GM12801 (cell line): Measurements from ENCODE around the gene IMMP2L.

Source experiments
- TF ChIP-seq, protein P1 (sequence below): IDR thresholded peaks from one replicate; pipeline ENCODE4 v1.5.1; 2011; ENCODE audit warnings: control low read depth; ENCODE audit not compliant: insufficient read length; ENCODE audit errors: extremely low read depth

The IMMP2L gene

DNA sequence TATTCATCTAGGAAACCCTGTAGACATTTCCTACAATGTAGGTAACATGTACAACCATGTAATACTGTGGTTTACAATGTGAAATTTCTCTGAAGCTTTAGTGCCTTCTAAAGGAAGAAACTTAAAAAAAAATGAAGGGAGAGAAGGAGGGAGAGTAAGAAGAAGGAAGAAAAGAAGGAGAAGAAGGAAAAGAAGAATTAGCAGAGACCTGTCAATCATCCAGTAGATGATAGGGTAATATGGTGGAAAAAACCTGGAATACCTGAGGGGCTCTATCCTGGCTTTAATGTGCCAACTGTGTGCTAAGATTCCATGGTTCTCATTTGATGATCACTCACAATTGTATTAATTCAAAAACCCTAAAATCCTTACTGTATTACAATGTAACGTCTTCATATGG, 474.0 kb downstream of the IMMP2L start:
- TF ChIP-seq, protein P1, sequence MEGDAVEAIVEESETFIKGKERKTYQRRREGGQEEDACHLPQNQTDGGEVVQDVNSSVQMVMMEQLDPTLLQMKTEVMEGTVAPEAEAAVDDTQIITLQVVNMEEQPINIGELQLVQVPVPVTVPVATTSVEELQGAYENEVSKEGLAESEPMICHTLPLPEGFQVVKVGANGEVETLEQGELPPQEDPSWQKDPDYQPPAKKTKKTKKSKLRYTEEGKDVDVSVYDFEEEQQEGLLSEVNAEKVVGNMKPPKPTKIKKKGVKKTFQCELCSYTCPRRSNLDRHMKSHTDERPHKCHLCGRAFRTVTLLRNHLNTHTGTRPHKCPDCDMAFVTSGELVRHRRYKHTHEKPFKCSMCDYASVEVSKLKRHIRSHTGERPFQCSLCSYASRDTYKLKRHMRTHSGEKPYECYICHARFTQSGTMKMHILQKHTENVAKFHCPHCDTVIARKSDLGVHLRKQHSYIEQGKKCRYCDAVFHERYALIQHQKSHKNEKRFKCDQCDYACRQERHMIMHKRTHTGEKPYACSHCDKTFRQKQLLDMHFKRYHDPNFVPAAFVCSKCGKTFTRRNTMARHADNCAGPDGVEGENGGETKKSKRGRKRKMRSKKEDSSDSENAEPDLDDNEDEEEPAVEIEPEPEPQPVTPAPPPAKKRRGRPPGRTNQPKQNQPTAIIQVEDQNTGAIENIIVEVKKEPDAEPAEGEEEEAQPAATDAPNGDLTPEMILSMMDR = no peak

DNA sequence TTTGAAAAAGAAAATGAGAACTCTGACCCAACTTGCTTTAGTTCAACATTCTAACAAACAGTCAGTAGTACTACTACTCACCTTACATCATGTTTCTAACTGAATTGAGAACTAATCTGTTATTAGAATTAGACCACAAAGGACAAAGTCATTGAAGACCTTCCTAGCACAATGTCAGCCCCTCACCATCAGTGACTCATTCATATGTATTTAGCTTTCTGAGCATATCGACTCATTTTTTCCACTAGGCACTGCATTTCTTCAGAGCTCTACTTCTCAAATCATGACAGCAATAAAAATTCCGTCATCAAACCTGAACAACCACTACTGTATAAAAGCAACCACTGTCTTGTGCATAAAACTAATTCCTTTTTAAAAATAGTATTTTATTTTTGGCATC, 475.8 kb downstream of the IMMP2L start:
- TF ChIP-seq, protein P1 = no peak

DNA sequence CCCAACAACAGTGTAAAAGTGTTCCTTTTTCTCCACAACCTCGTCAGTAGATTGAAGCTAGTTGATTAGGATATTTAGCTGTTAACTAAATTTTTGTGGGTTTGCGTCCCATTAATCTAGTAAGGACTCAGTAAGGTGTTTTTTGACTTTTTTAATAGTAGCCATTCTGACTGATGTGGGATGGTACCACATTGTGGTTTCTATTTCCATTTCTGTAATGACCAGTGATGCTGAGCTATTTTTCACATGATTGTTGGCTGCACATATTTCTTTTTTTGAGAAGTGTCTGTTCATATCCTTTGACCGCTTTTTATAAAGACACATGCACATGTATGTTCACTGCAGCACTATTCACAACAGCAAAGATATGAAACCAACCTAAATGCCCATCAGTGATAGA, 476.9 kb downstream of the IMMP2L start:
- TF ChIP-seq, protein P1 = no peak

DNA sequence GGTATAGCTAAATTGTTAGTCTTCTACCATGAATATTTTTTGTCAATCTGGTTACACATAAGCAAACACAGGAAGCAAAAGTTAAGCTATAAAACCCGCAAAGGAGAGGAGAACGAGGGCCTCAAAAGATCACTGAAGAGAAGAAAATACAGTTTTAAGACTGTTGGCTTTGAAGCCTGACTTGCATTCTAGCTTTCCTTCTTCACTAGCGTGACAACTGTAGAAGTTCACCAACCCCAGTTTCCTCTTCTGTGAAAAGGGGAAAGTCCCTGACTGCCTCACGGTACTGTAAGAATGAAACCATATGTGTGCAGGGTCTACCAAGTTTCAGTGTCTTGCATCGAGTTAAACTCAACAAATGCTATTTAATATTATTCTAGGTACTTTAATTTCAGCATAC, 478.9 kb downstream of the IMMP2L start:
- TF ChIP-seq, protein P1 = no peak

DNA sequence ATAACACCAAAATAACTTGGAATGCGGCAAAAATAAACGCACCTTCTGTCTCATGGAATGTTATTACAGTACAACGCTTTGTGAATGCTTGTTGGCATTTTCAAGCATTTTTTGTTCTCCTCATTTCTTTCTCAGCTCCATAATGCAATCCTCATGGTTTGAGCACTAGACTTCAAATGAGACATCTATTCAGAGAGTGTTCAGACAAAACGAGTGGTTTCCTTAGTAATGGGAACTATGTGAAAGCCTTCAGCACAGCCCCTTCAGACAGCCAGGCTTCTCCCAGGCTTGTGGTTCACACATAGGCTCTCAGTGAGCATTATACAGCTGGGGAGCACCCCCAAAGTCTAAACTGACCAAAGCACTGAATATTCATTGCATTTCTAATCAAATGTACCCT, 479.9 kb downstream of the IMMP2L start:
- TF ChIP-seq, protein P1 = no peak

DNA sequence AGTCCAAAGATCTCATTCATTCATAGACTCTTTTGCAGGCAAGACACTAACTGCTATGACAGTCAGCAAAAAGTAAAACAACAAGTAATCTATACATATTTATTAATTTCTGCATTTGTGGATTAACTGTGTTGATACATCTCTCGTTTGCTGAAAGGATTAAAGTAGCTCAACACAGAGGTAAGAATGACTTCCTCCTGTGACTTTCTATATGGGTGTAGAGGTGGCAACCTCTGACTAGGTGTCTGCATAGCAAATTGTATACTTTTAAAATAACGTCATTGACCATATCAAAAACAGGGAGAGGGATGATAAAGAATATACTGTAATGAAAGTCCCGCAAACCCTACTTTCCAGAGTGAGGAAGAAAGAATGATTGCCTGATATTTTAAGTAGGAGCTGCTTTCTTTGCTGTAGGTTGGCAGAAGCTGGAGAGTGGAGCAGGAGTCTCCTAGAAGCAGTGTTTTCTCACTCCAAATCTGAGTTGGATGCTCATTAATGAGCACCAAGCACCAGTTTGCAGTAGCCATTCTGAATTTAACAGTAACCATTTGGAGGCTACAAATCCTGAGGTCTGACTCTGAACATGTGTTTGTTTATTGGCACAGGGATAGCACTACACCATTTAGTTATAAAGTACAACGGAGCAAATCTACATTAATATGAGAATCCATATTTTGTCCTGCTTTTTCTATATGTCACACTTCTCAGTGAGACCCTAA, 480.6 kb downstream of the IMMP2L start:
- TF ChIP-seq, protein P1 = no peak

DNA sequence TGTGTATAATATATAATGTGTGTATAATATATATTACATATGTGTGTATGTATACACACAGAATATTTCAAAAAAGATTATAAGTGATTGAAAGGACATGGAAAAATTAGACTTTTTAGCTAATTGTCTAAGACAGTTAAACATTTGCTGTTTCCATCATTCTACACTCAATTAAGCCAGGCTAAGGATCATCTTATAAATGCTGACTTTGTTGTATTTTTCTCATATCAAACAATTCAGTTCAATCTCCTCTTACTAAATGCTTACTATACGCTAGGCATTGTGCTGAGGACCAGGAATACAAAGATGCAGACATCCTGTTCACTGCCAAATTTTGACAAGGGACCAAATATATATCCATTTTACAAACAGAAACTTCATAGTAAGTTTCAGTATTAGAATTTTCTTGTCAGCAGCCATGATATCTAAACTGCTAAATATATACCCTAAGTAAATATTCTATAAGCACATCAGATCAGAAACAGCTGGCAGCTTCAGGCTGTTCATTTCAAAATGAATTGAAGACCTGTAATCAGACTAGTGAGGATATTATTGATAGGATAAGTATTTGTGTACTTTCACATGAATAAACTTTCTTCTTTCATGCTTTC, 481.7 kb downstream of the IMMP2L start:
- TF ChIP-seq, protein P1 = no peak
